ENCODE measurements around the gene MMRN2. TPM values are rescaled to one million over a fixed set of nuclear protein-coding genes. Genes with fewer than 3 reads are reported as not detected.

Gene MMRN2
- total RNA-seq, 1 donor from 2014 or later: 282 TPM

- Histone ChIP-seq H3K27me3 (no peaks in the 10 kb centered on the region), H3K4me3 (peak overlapping the region in 1 of 2 donors; percentile 79), H3K27ac (peak overlapping the region; percentile 99 to 100), H3K36me3 (no peaks in the 10 kb centered on the region), H3K4me1 (peaks cover 12 to 39% of the 10 kb centered on the region in 2 donors), H3K9me3 (no peaks in the 10 kb centered on the region)
- no peak for TF ChIP-seq CTCF (IDR thresholded peaks at IDR 0.05)
- DNase-seq (ENCODE audit: low spot score in 2 of 2): no peak
- intact Hi-C loops (cut with DNase I): loop anchor here (1.0 to 5.0 kb wide), 2 partner anchors 27 to 209 kb away; partner anchors contain the start of gene BMPR1A
Measured at GRCh38 chr10:86965986-86966654, 8.7 kb upstream of the MMRN2 start.

DNA sequence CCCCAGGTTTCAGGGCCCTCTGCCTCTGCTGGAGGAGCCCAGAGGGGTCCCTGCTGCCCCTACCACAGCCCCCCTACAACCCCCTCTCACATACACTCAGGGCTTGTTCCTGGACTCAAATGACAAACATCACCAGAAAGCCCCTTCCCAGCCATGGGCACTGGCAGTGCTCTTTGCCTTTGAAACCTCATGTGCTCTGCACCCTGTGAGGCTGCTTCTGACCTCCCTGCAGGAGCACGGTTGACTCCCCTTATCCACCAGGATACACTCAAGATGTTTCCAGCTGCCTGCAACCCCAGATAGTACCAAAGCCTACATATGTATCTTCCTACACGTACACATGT lies 7.4 kb upstream of the MMRN2 start:
- Histone ChIP-seq H3K27me3 (no peaks in the 10 kb centered on the region), H3K9me3 (no peaks in the 10 kb centered on the region), H3K4me3 (no peak overlapping the region), H3K27ac (peak overlapping the region; percentile 49 to 70), H3K4me1 (peaks cover 13 to 41% of the 10 kb centered on the region in 2 donors), H3K36me3 (no peaks in the 10 kb centered on the region)
- intact Hi-C loops (cut with DNase I): loop anchor here (5.0 kb wide), 2 partner anchors 208 to 273 kb away; partner anchors contain the start of gene BMPR1A
- DNase-seq (ENCODE audit: low spot score in 2 of 2): no peak
- TF ChIP-seq CTCF (IDR thresholded peaks at IDR 0.05): no peak

GRCh38 chr10:86964061-86964846 lies 6.8 kb upstream of the MMRN2 start:
- no peak for TF ChIP-seq CTCF (IDR thresholded peaks at IDR 0.05)
- no peaks in the 10 kb centered on the region for H3K27me3 ChIP-seq
- intact Hi-C loops (cut with DNase I): loop anchor here (5.0 kb wide), 1 partner anchor 272 kb away; no protein-coding TSS in a partner anchor
- no peak overlapping the region for H3K4me3 ChIP-seq
- peak overlapping the region; percentile 49 to 70 for H3K27ac ChIP-seq
- DNase-seq (ENCODE audit: low spot score in 2 of 2): peak in 1 of 2 donors; percentile 63
- H3K36me3 ChIP-seq: no peaks in the 10 kb centered on the region
- H3K4me1 ChIP-seq: peaks cover 16 to 46% of the 10 kb centered on the region in 2 donors
- no peaks in the 10 kb centered on the region for H3K9me3 ChIP-seq

- Histone ChIP-seq H3K36me3 (no peaks in the 10 kb centered on the region), H3K27ac (peak overlapping the region; percentile 49 to 70), H3K27me3 (no peaks in the 10 kb centered on the region), H3K4me1 (peaks cover 21 to 53% of the 10 kb centered on the region in 2 donors), H3K4me3 (no peak overlapping the region), H3K9me3 (no peaks in the 10 kb centered on the region)
- DNase-seq (ENCODE audit: low spot score in 2 of 2): peak in 1 of 2 donors; percentile 61
- TF ChIP-seq CTCF (IDR thresholded peaks at IDR 0.05): no peak
- intact Hi-C loops (cut with DNase I): loop anchor here (5.0 kb wide), 1 partner anchor 271 kb away; no protein-coding TSS in a partner anchor
Measured at GRCh38 chr10:86963341-86963919, 6.0 kb upstream of the MMRN2 start.

DNA sequence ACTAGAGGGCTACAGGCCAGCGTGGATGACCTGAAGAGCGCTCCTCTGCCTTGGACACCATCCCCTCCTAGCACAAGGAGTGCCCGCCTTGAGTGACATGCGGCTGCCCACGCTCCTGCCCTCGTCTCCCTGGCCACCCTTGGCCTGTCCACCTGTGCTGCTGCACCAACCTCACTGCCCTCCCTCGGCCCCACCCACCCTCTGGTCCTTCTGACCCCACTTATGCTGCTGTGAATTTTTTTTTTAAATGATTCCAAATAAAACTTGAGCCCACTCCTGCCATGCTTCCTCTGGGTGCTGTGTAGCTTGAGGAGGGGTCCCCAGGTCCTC lies 5.5 kb upstream of the MMRN2 start:
- TF ChIP-seq CTCF (IDR thresholded peaks at IDR 0.05): no peak
- H3K27ac ChIP-seq: peak overlapping the region in 1 of 2 donors; percentile 70
- H3K36me3 ChIP-seq: no peaks in the 10 kb centered on the region
- H3K9me3 ChIP-seq: no peaks in the 10 kb centered on the region
- H3K4me3 ChIP-seq: no peak overlapping the region
- peaks cover 24 to 57% of the 10 kb centered on the region in 2 donors for H3K4me1 ChIP-seq
- intact Hi-C loops (cut with DNase I): loop anchor here (5.0 kb wide), 1 partner anchor 271 kb away; no protein-coding TSS in a partner anchor
- no peaks in the 10 kb centered on the region for H3K27me3 ChIP-seq
- DNase-seq (ENCODE audit: low spot score in 2 of 2): no peak

Data from ascending aorta (tissue), 2 donors.